Osteoblast (primary cell): ENCODE results near the gene LZTR1. TPM values are rescaled to one million over a fixed set of nuclear protein-coding genes. Genes with fewer than 3 reads are reported as not detected.

Experiments
- DNase-seq: peaks from one replicate; pipeline ENCODE4 v3.0.0; 2011; ENCODE audit warnings: low spot score, mixed read lengths; ENCODE audit not compliant: insufficient read length; ENCODE audit errors: missing footprints
- H2AFZ ChIP-seq: 2 replicates; pipeline ENCODE4 v1.6.0; 2011; ENCODE audit warnings: mild to moderate bottlenecking, low read length
- H3K27ac ChIP-seq: 2 replicates; pipeline ENCODE4 v1.5.1; 2011; ENCODE audit warnings: mild to moderate bottlenecking, low read depth, low read length, moderate library complexity
- H3K27me3 ChIP-seq: 2 replicates; pipeline ENCODE4 v1.6.0; 2012; ENCODE audit warnings: mild to moderate bottlenecking, control low read depth, inconsistent platforms, low read length, moderate library complexity; ENCODE audit not compliant: insufficient read depth
- H3K36me3 ChIP-seq: 2 replicates; pipeline ENCODE4 v1.5.1; 2011; ENCODE audit warnings: mild to moderate bottlenecking, low read length, control low read depth, moderate library complexity; ENCODE audit not compliant: insufficient read depth
- H3K4me1 ChIP-seq: 2 replicates; pipeline ENCODE4 v1.5.1; 2011; ENCODE audit warnings: mild to moderate bottlenecking, low read length, control low read depth, moderate library complexity; ENCODE audit not compliant: insufficient read depth
- H3K4me2 ChIP-seq: 2 replicates; pipeline ENCODE4 v1.6.0; 2011; ENCODE audit warnings: mild to moderate bottlenecking, low read length; ENCODE audit not compliant: insufficient read depth
- H3K4me3 ChIP-seq: fragments of 200-600 bp; sonication (generic); 3 replicates; pipeline ENCODE4 v1.5.1; 2012; ENCODE audit warnings: mild to moderate bottlenecking, low read length, inconsistent platforms; ENCODE audit not compliant: insufficient read depth
- H3K79me2 ChIP-seq: 2 replicates; pipeline ENCODE4 v1.6.0; 2012; ENCODE audit warnings: mild to moderate bottlenecking, low read length, control low read depth, inconsistent platforms; ENCODE audit not compliant: insufficient read depth
- H3K9me3 ChIP-seq: 2 replicates; pipeline ENCODE4 v1.5.1; 2011; ENCODE audit warnings: low read depth, low read length, control low read depth
- H4K20me1 ChIP-seq: 2 replicates; pipeline ENCODE4 v1.6.0; 2012; ENCODE audit warnings: mild to moderate bottlenecking, low read length, control low read depth; ENCODE audit not compliant: insufficient read depth
- CTCF ChIP-seq: IDR thresholded peaks from 2 replicates; pipeline ENCODE4 v1.5.1; 2011; ENCODE audit warnings: mild to moderate bottlenecking, low read depth, low read length, moderate library complexity; ENCODE audit errors: extremely low read depth
- total RNA-seq: library from RNA; depleted of rRNA; stranded (reverse); fragments of >200 nt; gene quantifications from 2 replicates; pipeline ENCODE4 v1.2.3, GENCODE V29; 2012

The LZTR1 gene
- total RNA-seq, 1 donor: 56.8 TPM

DNA sequence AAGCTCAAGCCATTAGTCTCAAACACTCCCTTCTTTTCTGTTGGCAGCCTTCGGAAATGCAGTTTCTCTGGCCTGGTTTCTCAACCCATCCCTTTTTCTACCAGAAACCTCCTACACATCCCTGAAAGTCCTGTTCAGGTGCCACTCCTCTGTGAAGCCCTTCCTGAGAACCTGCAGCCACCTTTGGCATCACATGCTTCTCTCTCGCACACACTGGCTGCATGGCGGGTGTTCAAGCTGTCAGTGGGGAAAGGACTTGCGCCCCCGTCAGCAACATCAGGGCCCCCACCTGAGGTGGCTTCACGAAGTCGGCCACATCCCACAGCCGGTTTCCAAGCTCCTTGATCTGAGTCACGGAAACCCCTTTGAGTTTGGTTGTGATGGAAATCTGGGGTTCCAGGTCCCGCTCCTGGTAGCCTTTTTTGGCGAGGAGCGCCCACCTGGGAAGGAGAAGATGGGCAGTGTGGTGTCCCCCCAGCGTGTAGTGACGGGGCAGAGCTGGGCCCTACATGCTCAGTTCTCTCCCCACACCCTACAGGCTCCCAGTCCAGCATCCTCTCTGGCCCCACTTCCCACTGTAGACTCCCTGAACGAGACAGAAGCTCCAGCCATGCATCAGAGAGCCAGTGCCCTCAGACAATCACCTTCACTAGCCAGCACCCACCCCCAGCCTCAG lies 61.9 kb downstream of the LZTR1 start:
- TF ChIP-seq CTCF: no peak

DNA sequence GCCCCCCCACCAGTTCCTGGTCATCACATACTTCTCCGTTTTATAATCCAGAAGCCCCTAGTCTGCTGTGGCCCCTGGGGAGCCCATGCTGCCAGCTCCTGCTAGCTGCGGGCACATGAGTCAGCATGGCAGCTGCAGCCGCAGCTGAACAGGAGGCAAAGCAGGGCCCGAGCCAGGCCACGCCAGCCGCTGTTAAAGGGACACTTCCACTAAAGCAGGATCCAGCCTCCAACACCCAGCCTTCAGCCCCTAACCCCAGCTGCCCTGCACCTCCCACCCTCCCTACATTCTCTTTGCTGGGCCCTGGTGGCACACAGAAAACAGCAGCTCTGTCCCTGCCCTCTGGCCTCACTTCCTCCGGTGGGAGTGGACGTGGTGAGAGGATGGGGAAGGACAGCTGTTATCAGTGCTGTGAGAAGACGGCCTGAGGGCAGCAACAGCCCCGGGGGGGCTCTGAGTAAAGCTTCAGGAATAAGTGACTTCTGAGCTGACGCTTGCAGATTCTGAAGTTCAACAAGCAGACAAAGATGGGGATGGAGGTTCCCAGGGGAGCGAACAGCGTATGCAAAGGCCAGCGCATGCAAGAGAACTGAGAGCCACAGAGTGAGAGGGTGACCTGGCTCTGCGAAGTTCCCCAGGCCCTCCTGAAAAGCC lies 63.0 kb downstream of the LZTR1 start:
- Histone ChIP-seq H3K79me2 (no peaks in the 10 kb centered on the region), H3K4me1 (peaks cover 44% of the 10 kb centered on the region), H3K36me3 (no peaks in the 10 kb centered on the region), H3K9me3 (no peaks in the 10 kb centered on the region), H3K27ac (peak overlapping the region; percentile 95), H4K20me1 (no peaks in the 10 kb centered on the region), H2AFZ (peak overlapping the region; percentile 85), H3K4me3 (peak overlapping the region; percentile 79), H3K27me3 (no peaks in the 10 kb centered on the region), H3K4me2 (peak overlapping the region; percentile 88)
- peak; percentile 90 for DNase-seq
- no peak for TF ChIP-seq CTCF

More for the DNA sequence above, 61.9 kb downstream of the LZTR1 start:
- H3K27ac ChIP-seq: peak overlapping the region; percentile 95
- no peak overlapping the region for H3K4me3 ChIP-seq
- H4K20me1 ChIP-seq: no peaks in the 10 kb centered on the region
- no peaks in the 10 kb centered on the region for H3K79me2 ChIP-seq
- H3K4me1 ChIP-seq: peaks cover 44% of the 10 kb centered on the region
- H3K9me3 ChIP-seq: no peaks in the 10 kb centered on the region
- no peaks in the 10 kb centered on the region for H3K27me3 ChIP-seq
- H3K4me2 ChIP-seq: peak overlapping the region; percentile 45
- peak; percentile 63 for DNase-seq
- H3K36me3 ChIP-seq: no peaks in the 10 kb centered on the region
- H2AFZ ChIP-seq: no peak overlapping the region

- Histone ChIP-seq H3K79me2 (no peaks in the 10 kb centered on the region), H3K27me3 (no peaks in the 10 kb centered on the region), H2AFZ (peak within 1 kb of the TSS; percentile 99), H3K4me3 (peak within 1 kb of the TSS; percentile 79), H3K36me3 (no peaks in the 10 kb centered on the region), H3K27ac (peak within 1 kb of the TSS; percentile 95), H3K9me3 (no peaks in the 10 kb centered on the region), H4K20me1 (no peaks in the 10 kb centered on the region), H3K4me1 (peaks cover 44% of the 10 kb centered on the region), H3K4me2 (peak within 1 kb of the TSS; percentile 88)
- TF ChIP-seq CTCF: no peak
- DNase-seq: peak; percentile 99
These were observed 63.6 kb downstream of the LZTR1 start, which contains the start of gene LRRC74B for GRCh38 chr22:21045585-21046294. Gene LRRC74B, plus strand, starts transcription at chr22:21045946. Its CDS starts 41 bp downstream, at chr22:21045987.
